ENCODE results near the gene PLEKHJ1.

GRCh38 chr19:2247433-2248101 lies 11.4 kb upstream of the PLEKHJ1 start:
- no peak for TF ChIP-seq CTCF (IDR thresholded peaks at IDR 0.05)
- TF ChIP-seq POLR2A (IDR thresholded peaks at IDR 0.05) = no peak
